SK-N-SH (cell line): Measurements from ENCODE around the gene ITK. TPM values are rescaled to one million over a fixed set of nuclear protein-coding genes. Genes with fewer than 3 reads are reported as not detected.

Experiments
- CTCF ChIA-PET: fragments of 300-600, 350-600 bp; formaldehyde crosslinking; extraction: SDS; loops from one replicate; lab custom pipeline; 2021; lab: Yijun Ruan, JAX
- POLR2A ChIA-PET: fragments of 350-600 bp; sonication (Branson Sonifier 250); formaldehyde crosslinking; extraction: SDS; loops from one replicate; lab custom pipeline; 2020; ENCODE audit warnings: antibody characterized with exemption, inconsistent platforms; lab: Yijun Ruan, JAX
- DNase-seq: peaks from one replicate; pipeline ENCODE4 v3.0.0; 2012
- H2AFZ ChIP-seq: fragments of 200-600 bp; sonication (generic); 2 replicates; pipeline ENCODE4 v1.8.1; 2016; ENCODE audit warnings: antibody characterized with exemption, mild to moderate bottlenecking, low read depth
- H3F3A ChIP-seq: fragments of 200-600 bp; sonication (generic); replicated peaks from 2 replicates; pipeline ENCODE3; 2016; ENCODE audit warnings: antibody characterized with exemption, mild to moderate bottlenecking; ENCODE audit not compliant: insufficient read depth
- H3K27ac ChIP-seq, 2 experiments: fragments of 200-500 bp in 1 of 2; fragments of 200-600 bp in 1 of 2; sonication (Bioruptor generic) in 1 of 2; sonication (generic), shearing (Covaris generic) in 1 of 2; 2 replicates each; pipeline versions ENCODE4 v1.5.1 to v1.6.1; 2014 to 2016; ENCODE audit warnings: low read depth in 2 of 2, inconsistent platforms in 1 of 2, low read length in 1 of 2, mild to moderate bottlenecking in 1 of 2, mixed read lengths in 1 of 2
- H3K27me3 ChIP-seq: fragments of 200-600 bp; sonication (generic), shearing (Covaris generic); 2 replicates; pipeline ENCODE4 v1.6.1; 2016; ENCODE audit warnings: mixed run types; ENCODE audit not compliant: insufficient read depth
- H3K36me3 ChIP-seq, 2 experiments: fragments of 200-500 bp in 1 of 2; fragments of 200-600 bp in 1 of 2; sonication (Bioruptor generic) in 1 of 2; sonication (generic) in 1 of 2; replicated peaks in 1 of 2; 2 replicates each; pipeline versions ENCODE3 to v1.5.1; 2014 to 2016; ENCODE audit warnings: low read length in 1 of 2, mild to moderate bottlenecking in 1 of 2; ENCODE audit not compliant: insufficient read depth in 2 of 2, control insufficient read depth in 1 of 2
- H3K4me1 ChIP-seq, 2 experiments: fragments of 200-500 bp in 1 of 2; fragments of 200-600 bp in 1 of 2; sonication (Bioruptor generic) in 1 of 2; sonication (generic), shearing (Covaris generic) in 1 of 2; 2 replicates each; pipeline versions ENCODE4 v1.5.1 to v1.6.1; 2014 to 2016; ENCODE audit warnings: low read depth in 1 of 2, low read length in 1 of 2, mixed run types in 1 of 2; ENCODE audit not compliant: insufficient read depth in 2 of 2, control insufficient read depth in 1 of 2
- H3K4me2 ChIP-seq: fragments of 200-600 bp; sonication (generic), shearing (Covaris generic); 2 replicates; pipeline ENCODE4 v1.6.1; 2017; ENCODE audit warnings: mixed run types
- H3K4me3 ChIP-seq, 2 experiments: fragments of 200-500 bp in 1 of 2; fragments of 200-600 bp in 1 of 2; sonication (Bioruptor generic) in 1 of 2; sonication (generic), shearing (Covaris generic) in 1 of 2; 2 replicates each; pipeline versions ENCODE4 v1.5.1 to v1.8.1; 2014 to 2016; ENCODE audit warnings: low read depth in 2 of 2, inconsistent platforms in 1 of 2, low read length in 1 of 2, mild to moderate bottlenecking in 1 of 2, mixed read lengths in 1 of 2, moderate library complexity in 1 of 2
- H3K79me2 ChIP-seq: fragments of 200-600 bp; sonication (generic); 2 replicates; pipeline ENCODE4 v1.8.1; 2017; ENCODE audit warnings: mild to moderate bottlenecking; ENCODE audit not compliant: insufficient read depth
- H3K9ac ChIP-seq: fragments of 200-600 bp; sonication (generic); 2 replicates; pipeline ENCODE4 v1.6.1; 2017; ENCODE audit warnings: mixed run types
- H3K9me2 ChIP-seq: fragments of 200-600 bp; sonication (generic); 2 replicates; pipeline ENCODE4 v1.6.1; 2017; ENCODE audit warnings: mixed run types
- H3K9me3 ChIP-seq: fragments of 200-600 bp; sonication (generic); 2 replicates; pipeline ENCODE4 v1.6.1; 2017; ENCODE audit warnings: mixed run types, mild to moderate bottlenecking, moderate library complexity
- H4K20me1 ChIP-seq: fragments of 200-600 bp; sonication (generic); 2 replicates; pipeline ENCODE4 v1.6.1; 2017; ENCODE audit warnings: mild to moderate bottlenecking, mixed run types; ENCODE audit not compliant: insufficient read depth
- CHD2 ChIP-seq: fragments of 150-350 bp; IDR thresholded peaks from 2 replicates; pipeline ENCODE4 v1.6.1; 2018; ENCODE audit warnings: low read length; ENCODE audit not compliant: partially characterized antibody
- ELF1 ChIP-seq: IDR thresholded peaks from 2 replicates; pipeline ENCODE4 v1.4.0; 2012
- GABPA ChIP-seq: IDR thresholded peaks from 2 replicates; pipeline ENCODE4 v1.4.0; 2012; ENCODE audit warnings: low read depth, mild to moderate bottlenecking
- GATA2 ChIP-seq: sonication (generic); formaldehyde crosslinking; IDR thresholded peaks from 2 replicates; pipeline ENCODE4 v1.5.0; 2020; ENCODE audit warnings: mild to moderate bottlenecking, missing genetic modification reagents
- JUND ChIP-seq: IDR thresholded peaks from 2 replicates; pipeline ENCODE4 v1.4.0; 2012
- MEF2A ChIP-seq: IDR thresholded peaks from 2 replicates; pipeline ENCODE4 v1.4.0; 2012; ENCODE audit warnings: low read depth, borderline replicate concordance
- MXI1 ChIP-seq: IDR thresholded peaks from 2 replicates; pipeline ENCODE4 v1.6.1; 2012; ENCODE audit warnings: mild to moderate bottlenecking, low read depth, low read length, improper control_type of control experiment
- NFIC ChIP-seq: IDR thresholded peaks from 2 replicates; pipeline ENCODE4 v1.4.0; 2012; ENCODE audit warnings: borderline replicate concordance
- NRF1 ChIP-seq: IDR thresholded peaks from 2 replicates; pipeline ENCODE4 v1.6.1; 2012; ENCODE audit warnings: low read depth, mild to moderate bottlenecking, low read length
- POLR2AphosphoS5 ChIP-seq: IDR thresholded peaks from 2 replicates; pipeline ENCODE4 v1.6.1; 2012; ENCODE audit warnings: low read depth, low read length
- RAD21 ChIP-seq: IDR thresholded peaks from 2 replicates; pipeline ENCODE4 v1.6.1; 2012; ENCODE audit warnings: mild to moderate bottlenecking, low read length
- RCOR1 ChIP-seq: fragments of 150-350 bp; IDR thresholded peaks from 2 replicates; pipeline ENCODE4 v1.6.1; 2017; ENCODE audit warnings: antibody characterized with exemption, low read length
- RFX5 ChIP-seq: IDR thresholded peaks from 2 replicates; pipeline ENCODE4 v1.6.1; 2012; ENCODE audit warnings: mild to moderate bottlenecking, improper control_type of control experiment, low read length
- RXRA ChIP-seq: IDR thresholded peaks from 2 replicates; pipeline ENCODE4 v1.4.0; 2012; ENCODE audit warnings: low read depth, mild to moderate bottlenecking, borderline replicate concordance
- SIN3A ChIP-seq: IDR thresholded peaks from 2 replicates; pipeline ENCODE4 v1.6.1; 2012; ENCODE audit warnings: low read depth, mild to moderate bottlenecking, low read length, moderate library complexity, borderline replicate concordance
- TAF1 ChIP-seq: IDR thresholded peaks from 2 replicates; pipeline ENCODE4 v1.6.1; 2012; ENCODE audit warnings: low read depth, mild to moderate bottlenecking, low read length, moderate library complexity, borderline replicate concordance
- TEAD4 ChIP-seq: IDR thresholded peaks from 2 replicates; pipeline ENCODE4 v1.4.0; 2012; ENCODE audit warnings: mild to moderate bottlenecking, borderline replicate concordance; ENCODE audit not compliant: insufficient read depth
- USF2 ChIP-seq: fragments of 150-350 bp; IDR thresholded peaks from 2 replicates; pipeline ENCODE4 v1.6.1; 2017; ENCODE audit warnings: antibody characterized with exemption, low read length, low read depth, borderline replicate concordance
- WGBS: methylation state at CpG from one replicate; pipeline ENCODE4 v1.1.6; 2017; ENCODE audit warnings: low lambda C conversion rate; 5-methylcytosine and 5-hydroxymethylcytosine counted together
- polyA plus RNA-seq, 3 experiments: library from polyadenylated mRNA; depleted of rRNA; stranded (reverse); fragments of >200 nt; gene quantifications; 2 replicates each; pipeline ENCODE4 v1.2.3, GENCODE V29; 2012
- TF ChIP-seq, protein P1 (sequence below): fragments of 200-600 bp; sonication (generic); IDR thresholded peaks from 2 replicates; pipeline ENCODE4 v1.6.1; 2017; ENCODE audit warnings: antibody characterized with exemption, mild to moderate bottlenecking, moderate library complexity
- TF ChIP-seq, protein P2 (sequence below): IDR thresholded peaks from 2 replicates; pipeline ENCODE4 v1.4.0; 2012; ENCODE audit warnings: low read depth
- TF ChIP-seq, protein P3 (sequence below): IDR thresholded peaks from 2 replicates; pipeline ENCODE4 v1.6.1; 2012; ENCODE audit warnings: mild to moderate bottlenecking, low read depth, low read length, moderate library complexity

Gene ITK
- polyA plus RNA-seq, 1 of the 3 experiments (the other 2 are of a cell fraction): not detected

GRCh38 chr5:157150995-157151394 lies 29.6 kb upstream of the ITK start:
- Histone ChIP-seq H3K9me3 (no peaks in the 10 kb centered on the region), H4K20me1 (no peaks in the 10 kb centered on the region), H3K79me2 (no peaks in the 10 kb centered on the region), H3K9me2 (no peaks in the 10 kb centered on the region), H2AFZ (no peak overlapping the region), H3K4me2 (no peak overlapping the region), H3K27me3 (no peaks in the 10 kb centered on the region; the same call in 1 of the 2 replicates), H3F3A (no peaks in the 10 kb centered on the region), H3K27ac (no peak overlapping the region), H3K36me3 (no peaks in the 10 kb centered on the region), H3K4me1 (no peaks in the 10 kb centered on the region), H3K9ac (no peak overlapping the region), H3K4me3 (no peak overlapping the region)
- POLR2A ChIA-PET: no interaction called here
- TF ChIP-seq ELF1 (no peak), TAF1 (no peak), USF2 (no peak)
- WGBS: 42% methylated on average over 3 of the region's 3 CpGs
- no peak for DNase-seq
- CTCF ChIA-PET: interaction anchor here (0.6 to 1.1 kb wide), 2 partner anchors 162 to 800 kb away, joined by 3 read pairs; no protein-coding TSS in a partner anchor

- no peaks in the 10 kb centered on the region for H3K9me3 ChIP-seq
- no peaks in the 10 kb centered on the region for H3F3A ChIP-seq
- H3K27me3 ChIP-seq: peaks cover 5% of the 10 kb centered on the region; the same call in 1 of the 2 replicates
- no peak overlapping the region for H3K4me3 ChIP-seq
- WGBS: 52% methylated on average over 3 of the region's 3 CpGs
- DNase-seq: no peak
- POLR2A ChIA-PET: no interaction called here
- H3K9me2 ChIP-seq: no peaks in the 10 kb centered on the region
- H3K36me3 ChIP-seq: no peaks in the 10 kb centered on the region
- TF ChIP-seq MEF2A (no peak), TAF1 (no peak), RXRA (no peak), NFIC (no peak), RCOR1 (no peak), TEAD4 (no peak), RAD21 (no peak), RFX5 (no peak), USF2 (no peak), GATA2 (CRISPR knock-in tag) (no peak), MXI1 (no peak), SIN3A (no peak), POLR2AphosphoS5 (no peak), NRF1 (no peak), CHD2 (no peak), GABPA (no peak), JUND (no peak)
- TF ChIP-seq, protein P1, sequence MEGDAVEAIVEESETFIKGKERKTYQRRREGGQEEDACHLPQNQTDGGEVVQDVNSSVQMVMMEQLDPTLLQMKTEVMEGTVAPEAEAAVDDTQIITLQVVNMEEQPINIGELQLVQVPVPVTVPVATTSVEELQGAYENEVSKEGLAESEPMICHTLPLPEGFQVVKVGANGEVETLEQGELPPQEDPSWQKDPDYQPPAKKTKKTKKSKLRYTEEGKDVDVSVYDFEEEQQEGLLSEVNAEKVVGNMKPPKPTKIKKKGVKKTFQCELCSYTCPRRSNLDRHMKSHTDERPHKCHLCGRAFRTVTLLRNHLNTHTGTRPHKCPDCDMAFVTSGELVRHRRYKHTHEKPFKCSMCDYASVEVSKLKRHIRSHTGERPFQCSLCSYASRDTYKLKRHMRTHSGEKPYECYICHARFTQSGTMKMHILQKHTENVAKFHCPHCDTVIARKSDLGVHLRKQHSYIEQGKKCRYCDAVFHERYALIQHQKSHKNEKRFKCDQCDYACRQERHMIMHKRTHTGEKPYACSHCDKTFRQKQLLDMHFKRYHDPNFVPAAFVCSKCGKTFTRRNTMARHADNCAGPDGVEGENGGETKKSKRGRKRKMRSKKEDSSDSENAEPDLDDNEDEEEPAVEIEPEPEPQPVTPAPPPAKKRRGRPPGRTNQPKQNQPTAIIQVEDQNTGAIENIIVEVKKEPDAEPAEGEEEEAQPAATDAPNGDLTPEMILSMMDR: no peak
- TF ChIP-seq, protein P2, sequence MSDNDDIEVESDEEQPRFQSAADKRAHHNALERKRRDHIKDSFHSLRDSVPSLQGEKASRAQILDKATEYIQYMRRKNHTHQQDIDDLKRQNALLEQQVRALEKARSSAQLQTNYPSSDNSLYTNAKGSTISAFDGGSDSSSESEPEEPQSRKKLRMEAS: no peak
- TF ChIP-seq, protein P3, sequence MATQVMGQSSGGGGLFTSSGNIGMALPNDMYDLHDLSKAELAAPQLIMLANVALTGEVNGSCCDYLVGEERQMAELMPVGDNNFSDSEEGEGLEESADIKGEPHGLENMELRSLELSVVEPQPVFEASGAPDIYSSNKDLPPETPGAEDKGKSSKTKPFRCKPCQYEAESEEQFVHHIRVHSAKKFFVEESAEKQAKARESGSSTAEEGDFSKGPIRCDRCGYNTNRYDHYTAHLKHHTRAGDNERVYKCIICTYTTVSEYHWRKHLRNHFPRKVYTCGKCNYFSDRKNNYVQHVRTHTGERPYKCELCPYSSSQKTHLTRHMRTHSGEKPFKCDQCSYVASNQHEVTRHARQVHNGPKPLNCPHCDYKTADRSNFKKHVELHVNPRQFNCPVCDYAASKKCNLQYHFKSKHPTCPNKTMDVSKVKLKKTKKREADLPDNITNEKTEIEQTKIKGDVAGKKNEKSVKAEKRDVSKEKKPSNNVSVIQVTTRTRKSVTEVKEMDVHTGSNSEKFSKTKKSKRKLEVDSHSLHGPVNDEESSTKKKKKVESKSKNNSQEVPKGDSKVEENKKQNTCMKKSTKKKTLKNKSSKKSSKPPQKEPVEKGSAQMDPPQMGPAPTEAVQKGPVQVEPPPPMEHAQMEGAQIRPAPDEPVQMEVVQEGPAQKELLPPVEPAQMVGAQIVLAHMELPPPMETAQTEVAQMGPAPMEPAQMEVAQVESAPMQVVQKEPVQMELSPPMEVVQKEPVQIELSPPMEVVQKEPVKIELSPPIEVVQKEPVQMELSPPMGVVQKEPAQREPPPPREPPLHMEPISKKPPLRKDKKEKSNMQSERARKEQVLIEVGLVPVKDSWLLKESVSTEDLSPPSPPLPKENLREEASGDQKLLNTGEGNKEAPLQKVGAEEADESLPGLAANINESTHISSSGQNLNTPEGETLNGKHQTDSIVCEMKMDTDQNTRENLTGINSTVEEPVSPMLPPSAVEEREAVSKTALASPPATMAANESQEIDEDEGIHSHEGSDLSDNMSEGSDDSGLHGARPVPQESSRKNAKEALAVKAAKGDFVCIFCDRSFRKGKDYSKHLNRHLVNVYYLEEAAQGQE: no peak
- CTCF ChIA-PET: no interaction called here
- H3K27ac ChIP-seq: no peak overlapping the region
- no peak overlapping the region for H2AFZ ChIP-seq
- H3K79me2 ChIP-seq: no peaks in the 10 kb centered on the region
- H3K4me2 ChIP-seq: no peak overlapping the region
- H3K4me1 ChIP-seq: no peaks in the 10 kb centered on the region
- no peaks in the 10 kb centered on the region for H4K20me1 ChIP-seq
- no peak overlapping the region for H3K9ac ChIP-seq
These were observed 25.3 kb upstream of the ITK start for GRCh38 chr5:157155297-157155696.
